ENCODE measurements around the gene GNG4. TPM values are rescaled to one million over a fixed set of nuclear protein-coding genes. Genes with fewer than 3 reads are reported as not detected.

The GNG4 gene
- total RNA-seq, 1 experiment from 2014 or later = 34.4 TPM

DNA sequence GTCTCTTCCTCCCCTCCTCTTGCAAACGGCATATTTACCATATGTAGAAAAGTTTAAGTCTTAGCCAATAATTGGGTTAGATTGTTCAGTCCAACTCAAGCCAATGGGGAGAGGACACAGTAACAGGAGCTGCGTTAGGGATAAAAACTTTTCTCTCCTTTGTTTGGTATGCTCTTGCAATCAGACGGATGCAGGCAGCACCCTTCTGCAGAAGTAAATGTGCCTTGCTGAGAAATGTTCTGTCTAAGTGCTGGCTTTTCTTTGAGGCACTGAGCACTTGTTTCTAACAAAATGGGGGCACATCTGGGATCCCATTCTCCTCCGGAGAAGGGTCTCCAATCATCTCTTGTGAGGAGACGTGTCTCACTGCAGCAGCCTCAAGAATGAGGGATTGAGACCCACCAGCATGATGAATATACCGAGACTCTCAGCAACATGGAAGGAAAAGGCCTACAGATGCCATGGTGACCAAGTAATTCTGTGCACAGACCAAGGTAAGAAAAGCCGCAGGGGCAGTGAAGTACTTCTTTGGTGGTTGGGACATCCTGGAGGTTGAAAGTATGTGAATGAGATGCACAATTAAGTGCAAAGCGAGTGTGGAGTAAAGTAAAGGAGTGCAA is 20.7 kb upstream of the GNG4 start:
- Mint-ChIP-seq H3K9me3 (peaks cover 43 to 48% of the 10 kb centered on the region in 2 experiments), H3K4me3 (peak overlapping the region in 1 of 2 experiments; percentile 49; a peak in 2 of 5 replicates), H3K4me1 (peaks cover 17 to 23% of the 10 kb centered on the region in 2 experiments), H3K36me3 (ENCODE audit: insufficient read depth in 1 of 3, low read depth in 3 of 3) (peaks cover 15 to 58% (median 42%) of the 10 kb centered on the region in 3 experiments), H3K27me3 (ENCODE audit: low read depth) (peaks cover 2% of the 10 kb centered on the region; the same call in 1 of the 2 replicates), H3K27ac (no peak overlapping the region)
- no peak overlapping the region for H4K5ac ChIP-seq (ENCODE audit: insufficient read length, low read depth, low read length)
- H3K14ac ChIP-seq (ENCODE audit: insufficient read depth, low read length) = no peak overlapping the region
- H4K91ac ChIP-seq (ENCODE audit: insufficient read length, low read depth, low read length) = no peak overlapping the region
- TF ChIP-seq, protein P1, sequence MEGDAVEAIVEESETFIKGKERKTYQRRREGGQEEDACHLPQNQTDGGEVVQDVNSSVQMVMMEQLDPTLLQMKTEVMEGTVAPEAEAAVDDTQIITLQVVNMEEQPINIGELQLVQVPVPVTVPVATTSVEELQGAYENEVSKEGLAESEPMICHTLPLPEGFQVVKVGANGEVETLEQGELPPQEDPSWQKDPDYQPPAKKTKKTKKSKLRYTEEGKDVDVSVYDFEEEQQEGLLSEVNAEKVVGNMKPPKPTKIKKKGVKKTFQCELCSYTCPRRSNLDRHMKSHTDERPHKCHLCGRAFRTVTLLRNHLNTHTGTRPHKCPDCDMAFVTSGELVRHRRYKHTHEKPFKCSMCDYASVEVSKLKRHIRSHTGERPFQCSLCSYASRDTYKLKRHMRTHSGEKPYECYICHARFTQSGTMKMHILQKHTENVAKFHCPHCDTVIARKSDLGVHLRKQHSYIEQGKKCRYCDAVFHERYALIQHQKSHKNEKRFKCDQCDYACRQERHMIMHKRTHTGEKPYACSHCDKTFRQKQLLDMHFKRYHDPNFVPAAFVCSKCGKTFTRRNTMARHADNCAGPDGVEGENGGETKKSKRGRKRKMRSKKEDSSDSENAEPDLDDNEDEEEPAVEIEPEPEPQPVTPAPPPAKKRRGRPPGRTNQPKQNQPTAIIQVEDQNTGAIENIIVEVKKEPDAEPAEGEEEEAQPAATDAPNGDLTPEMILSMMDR (conservative IDR thresholded peaks at IDR 0.05) = no peak
- H2BK15ac ChIP-seq (ENCODE audit: low read depth, low read length) = no peak overlapping the region
- no peak overlapping the region for H3K23ac ChIP-seq (ENCODE audit: insufficient read length, low read depth, low read length)
- H2BK20ac ChIP-seq (ENCODE audit: low read depth, low read length, poor library complexity, severe bottlenecking) = no peak overlapping the region
- H3K79me1 ChIP-seq (ENCODE audit: insufficient read depth, low read depth, low read length, poor library complexity, severe bottlenecking) = no peaks in the 10 kb centered on the region
- no peaks in the 10 kb centered on the region for H3K27me3 ChIP-seq (ENCODE audit: insufficient read depth, low read length)
- no CpG with 5 or more reads among the region's 8 CpGs for WGBS (ENCODE audit: extremely low coverage, insufficient read length, low lambda C conversion rate)
- no peak overlapping the region for H3K4ac ChIP-seq (ENCODE audit: low read depth, low read length)
- no peak overlapping the region for H2BK120ac ChIP-seq (ENCODE audit: low read depth, low read length, poor library complexity, severe bottlenecking)
- no peak overlapping the region for H3K56ac ChIP-seq (ENCODE audit: insufficient read length, low read depth, low read length)
- H2AK5ac ChIP-seq (ENCODE audit: insufficient read length, low read length) = no peak overlapping the region
- peak overlapping the region; percentile 17 for H3K27ac ChIP-seq (ENCODE audit: insufficient read length, low read depth, low read length)
- no peak overlapping the region for H3T11ph ChIP-seq (ENCODE audit: low read length)
- H2BK5ac ChIP-seq (ENCODE audit: insufficient read length, low read length) = no peak overlapping the region
- H4K8ac ChIP-seq (replicated peaks; ENCODE audit: insufficient read length, low read depth, low read length) = no peak overlapping the region
- peak overlapping the region; percentile 34 for H3K4me2 ChIP-seq (ENCODE audit: insufficient read depth, insufficient read length, low read length)
- no peak overlapping the region for H2AFZ ChIP-seq (ENCODE audit: low read length)
- no peaks in the 10 kb centered on the region for H3K23me2 ChIP-seq (ENCODE audit: insufficient read length, low read depth, low read length, poor library complexity, severe bottlenecking)
- peaks cover 7% of the 10 kb centered on the region; the same call in 1 of the 2 replicates for H3K4me1 ChIP-seq (ENCODE audit: insufficient read depth, low read length)
- no peaks in the 10 kb centered on the region for H4K20me1 ChIP-seq (ENCODE audit: control insufficient read depth, insufficient read depth, insufficient read length)
- peak; percentile 49 for DNase-seq
- peaks cover 13% of the 10 kb centered on the region for H3K9me3 ChIP-seq (ENCODE audit: control insufficient read depth, low read depth, low read length)
- no peak overlapping the region for H3K18ac ChIP-seq (ENCODE audit: insufficient read length, low read depth, low read length)
- H3K9ac ChIP-seq (ENCODE audit: extremely low read depth, insufficient read length, low read length) = peak overlapping the region; percentile 59
- 0 out of 2 replicates have a peak, but pooled peaks cover 2% of the 10 kb centered on the region for H3K79me2 ChIP-seq (ENCODE audit: insufficient read depth, low read length)
- no peak overlapping the region for H2BK12ac ChIP-seq (ENCODE audit: insufficient read length, low read depth, low read length)
